Measurements from ENCODE around the gene ZCCHC13. TPM values are rescaled to one million over a fixed set of nuclear protein-coding genes. Genes with fewer than 3 reads are reported as not detected.
"Not testable (repeated sequence)": the region's sequence is repeated elsewhere in the genome, so short reads cannot be mapped to it uniquely, and the experiment has no call there.

The ZCCHC13 gene
- total RNA-seq, 3 donors from 2014 or later = not detected

DNA sequence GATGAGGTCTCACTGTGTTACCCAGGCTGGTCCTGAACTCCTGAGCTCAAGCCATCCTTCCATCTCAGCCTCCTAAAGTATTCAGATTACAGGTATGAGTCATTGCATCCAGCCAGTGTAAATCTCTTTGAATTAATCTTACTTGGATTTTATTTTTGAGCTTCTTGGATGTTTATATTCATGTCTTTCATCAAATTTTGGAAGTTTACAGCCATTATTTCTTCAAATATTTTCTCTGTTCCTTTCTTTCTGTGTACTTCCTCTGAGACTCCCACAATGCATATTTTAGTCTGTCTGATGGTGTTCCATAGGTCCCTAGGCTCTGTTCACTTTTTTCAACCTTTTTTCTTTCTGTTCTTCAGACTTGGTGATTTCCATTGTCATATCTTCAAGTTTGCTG, 34.9 kb downstream of the ZCCHC13 start:
- no peak overlapping the region for H3K4me3 ChIP-seq
- H3K4me1 ChIP-seq = no peaks in the 10 kb centered on the region
- intact Hi-C loops (cut with DNase I; ENCODE audit: low total_unique reads) = no loop called here
- H3K9me3 ChIP-seq = peaks cover 0 to 25% of the 10 kb centered on the region in 2 donors
- TF ChIP-seq POLR2A (IDR thresholded peaks at IDR 0.05) (no peak), POLR2AphosphoS5 (IDR thresholded peaks at IDR 0.05) (no peak)
- TF ChIP-seq, protein P1, sequence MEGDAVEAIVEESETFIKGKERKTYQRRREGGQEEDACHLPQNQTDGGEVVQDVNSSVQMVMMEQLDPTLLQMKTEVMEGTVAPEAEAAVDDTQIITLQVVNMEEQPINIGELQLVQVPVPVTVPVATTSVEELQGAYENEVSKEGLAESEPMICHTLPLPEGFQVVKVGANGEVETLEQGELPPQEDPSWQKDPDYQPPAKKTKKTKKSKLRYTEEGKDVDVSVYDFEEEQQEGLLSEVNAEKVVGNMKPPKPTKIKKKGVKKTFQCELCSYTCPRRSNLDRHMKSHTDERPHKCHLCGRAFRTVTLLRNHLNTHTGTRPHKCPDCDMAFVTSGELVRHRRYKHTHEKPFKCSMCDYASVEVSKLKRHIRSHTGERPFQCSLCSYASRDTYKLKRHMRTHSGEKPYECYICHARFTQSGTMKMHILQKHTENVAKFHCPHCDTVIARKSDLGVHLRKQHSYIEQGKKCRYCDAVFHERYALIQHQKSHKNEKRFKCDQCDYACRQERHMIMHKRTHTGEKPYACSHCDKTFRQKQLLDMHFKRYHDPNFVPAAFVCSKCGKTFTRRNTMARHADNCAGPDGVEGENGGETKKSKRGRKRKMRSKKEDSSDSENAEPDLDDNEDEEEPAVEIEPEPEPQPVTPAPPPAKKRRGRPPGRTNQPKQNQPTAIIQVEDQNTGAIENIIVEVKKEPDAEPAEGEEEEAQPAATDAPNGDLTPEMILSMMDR (IDR thresholded peaks at IDR 0.05) = no peak
- H3K27me3 ChIP-seq = peaks cover 0 to 16% of the 10 kb centered on the region in 2 donors
- no peak for DNase-seq (ENCODE audit: low spot score in 2 of 2)
- H3K27ac ChIP-seq = no peak overlapping the region
- no peaks in the 10 kb centered on the region for H3K36me3 ChIP-seq

DNA sequence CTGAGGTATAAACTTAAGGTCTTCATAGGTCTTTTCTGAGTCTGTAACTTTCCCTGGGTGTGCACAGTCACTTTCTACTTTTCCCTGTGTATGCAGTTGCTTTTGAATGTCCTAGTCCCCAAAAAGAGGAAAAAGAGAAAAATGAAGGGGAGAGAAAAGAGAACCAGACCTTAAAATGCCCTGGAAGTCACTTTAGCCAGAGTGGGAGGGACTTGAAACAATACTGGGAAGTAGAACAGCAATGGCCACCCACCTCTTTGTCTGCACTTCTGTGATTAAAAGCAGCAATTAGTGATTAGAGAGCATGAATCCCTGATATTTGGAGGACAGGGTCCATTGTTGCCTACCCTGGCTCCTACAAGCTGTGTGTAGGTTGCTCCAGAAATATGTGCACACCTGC, 36.1 kb downstream of the ZCCHC13 start:
- Histone ChIP-seq H3K4me3 (no peak overlapping the region), H3K27ac (no peak overlapping the region), H3K36me3 (no peaks in the 10 kb centered on the region), H3K4me1 (no peaks in the 10 kb centered on the region), H3K9me3 (peaks cover 0 to 25% of the 10 kb centered on the region in 2 donors), H3K27me3 (peaks cover 0 to 23% of the 10 kb centered on the region in 2 donors)
- DNase-seq (ENCODE audit: low spot score in 2 of 2) = no peak
- intact Hi-C loops (cut with DNase I; ENCODE audit: low total_unique reads) = no loop called here
- TF ChIP-seq, protein P1 (IDR thresholded peaks at IDR 0.05) = no peak
- TF ChIP-seq POLR2AphosphoS5 (IDR thresholded peaks at IDR 0.05) = no peak
- no peak for TF ChIP-seq POLR2A (IDR thresholded peaks at IDR 0.05)

DNA sequence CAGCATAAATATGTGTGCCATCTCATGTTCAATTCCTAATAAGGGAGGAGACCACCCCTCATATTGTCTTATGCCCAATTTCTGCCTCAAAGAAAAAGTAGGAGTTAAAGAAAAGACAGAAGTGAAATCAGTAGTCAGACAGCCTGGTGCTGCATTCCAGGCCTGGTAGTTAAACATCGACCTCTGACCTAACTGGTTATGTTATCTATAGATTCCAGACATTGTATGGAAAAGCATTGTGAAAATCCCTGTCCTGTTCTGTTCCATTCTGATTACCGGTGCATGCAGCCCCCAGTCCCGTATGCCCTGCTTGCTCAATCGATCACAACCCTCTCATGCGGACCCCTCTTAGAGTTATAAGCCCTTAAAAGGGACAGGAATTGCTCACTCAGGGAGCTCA, 38.2 kb downstream of the ZCCHC13 start:
- H3K27ac ChIP-seq; H3K4me3 ChIP-seq; intact Hi-C loops (cut with DNase I; ENCODE audit: low total_unique reads); H3K4me1 ChIP-seq; H3K36me3 ChIP-seq; DNase-seq (ENCODE audit: low spot score in 2 of 2): not testable (repeated sequence)
- Histone ChIP-seq H3K27me3 (peaks cover 0 to 23% of the 10 kb centered on the region in 2 donors), H3K9me3 (peaks cover 0 to 16% of the 10 kb centered on the region in 2 donors)

DNA sequence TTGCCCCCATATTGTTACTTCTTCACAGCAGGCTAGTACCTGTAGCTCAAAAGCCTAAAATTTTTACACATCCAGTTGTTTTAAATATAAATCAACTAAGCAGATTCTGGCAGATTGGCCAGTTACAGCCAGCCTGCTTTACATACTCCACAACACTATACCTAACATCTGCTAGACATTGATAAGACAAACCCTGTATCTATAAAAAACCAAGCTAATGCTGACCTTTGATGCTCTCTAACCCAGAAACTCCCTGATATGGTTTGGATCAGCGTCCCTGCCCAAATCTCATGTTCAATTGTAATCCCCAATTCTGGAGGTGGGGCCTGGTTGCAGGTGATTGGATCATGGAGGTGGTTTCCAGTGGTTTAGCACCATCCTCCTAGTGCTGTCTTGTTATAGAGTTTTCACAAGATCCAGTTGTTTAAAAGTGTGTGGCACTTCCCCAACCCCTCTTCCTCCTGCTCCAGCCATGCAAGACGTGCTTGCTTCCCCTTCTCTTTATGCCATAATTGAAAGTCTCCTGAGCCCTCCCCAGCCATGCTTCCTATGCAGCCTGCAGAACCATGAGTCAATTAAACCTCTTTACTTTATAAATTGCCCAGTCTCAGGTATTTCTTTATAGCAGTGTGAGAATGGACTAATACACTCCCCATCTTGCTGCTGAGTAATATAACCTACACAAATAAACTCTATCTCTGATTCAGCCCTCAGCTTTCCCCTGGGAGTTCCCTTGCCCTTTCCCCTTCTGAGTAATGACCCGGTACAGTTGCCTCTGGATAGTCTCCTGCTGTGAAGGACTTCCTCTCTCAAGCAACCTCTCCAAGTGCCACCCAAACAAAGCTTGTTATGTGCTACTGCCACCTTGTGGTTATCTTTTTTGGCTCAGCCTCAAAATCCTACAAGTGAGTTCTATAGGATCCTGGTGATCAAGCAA, 39.6 kb downstream of the ZCCHC13 start:
- DNase-seq (ENCODE audit: low spot score in 2 of 2) = peak in 1 of 2 donors; percentile 23
- peaks cover 0 to 32% of the 10 kb centered on the region in 2 donors for H3K27me3 ChIP-seq
- H3K27ac ChIP-seq = no peak overlapping the region
- TF ChIP-seq, protein P1 (IDR thresholded peaks at IDR 0.05) = peak; percentile 24 to 42 (median 41)
- no peak for TF ChIP-seq POLR2AphosphoS5 (IDR thresholded peaks at IDR 0.05)
- no peak for TF ChIP-seq POLR2A (IDR thresholded peaks at IDR 0.05)
- no peaks in the 10 kb centered on the region for H3K36me3 ChIP-seq
- H3K4me1 ChIP-seq = no peaks in the 10 kb centered on the region
- no peak overlapping the region for H3K4me3 ChIP-seq
- H3K9me3 ChIP-seq = peaks cover 0 to 12% of the 10 kb centered on the region in 2 donors
- intact Hi-C loops (cut with DNase I; ENCODE audit: low total_unique reads) = no loop called here

DNA sequence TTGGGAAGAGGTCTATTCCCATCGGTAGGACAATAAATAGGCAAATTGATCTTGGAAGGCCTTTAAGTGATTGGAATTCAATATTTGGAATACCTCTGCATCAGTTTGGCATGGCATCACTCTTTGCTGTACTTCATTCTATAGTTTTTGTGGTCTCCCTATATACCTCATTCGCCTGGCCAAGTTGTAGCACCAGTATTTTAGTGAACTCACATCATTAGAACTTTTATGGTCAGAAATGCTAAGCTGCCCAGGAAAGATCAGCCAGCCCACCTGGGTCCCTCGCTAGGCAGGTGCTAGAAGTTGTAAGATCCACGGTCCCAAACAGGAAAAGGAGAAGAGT, 40.3 kb downstream of the ZCCHC13 start:
- peaks cover 0 to 32% of the 10 kb centered on the region in 2 donors for H3K27me3 ChIP-seq
- DNase-seq (ENCODE audit: low spot score in 2 of 2) = no peak
- H3K27ac ChIP-seq = no peak overlapping the region
- no peaks in the 10 kb centered on the region for H3K4me1 ChIP-seq
- TF ChIP-seq POLR2A (IDR thresholded peaks at IDR 0.05) (no peak), POLR2AphosphoS5 (IDR thresholded peaks at IDR 0.05) (no peak)
- TF ChIP-seq, protein P1 (IDR thresholded peaks at IDR 0.05) = no peak
- peaks cover 0 to 6% of the 10 kb centered on the region in 2 donors for H3K9me3 ChIP-seq
- intact Hi-C loops (cut with DNase I; ENCODE audit: low total_unique reads) = no loop called here
- H3K4me3 ChIP-seq = no peak overlapping the region
- no peaks in the 10 kb centered on the region for H3K36me3 ChIP-seq

Data from breast epithelium (tissue), 4 donors.